GM12878 (cell line): ENCODE data around the gene ROCK2. TPM values are rescaled to one million over a fixed set of nuclear protein-coding genes. Genes with fewer than 3 reads are reported as not detected.
"Not testable (repeated sequence)": the region's sequence is repeated elsewhere in the genome, so short reads cannot be mapped to it uniquely, and the experiment has no call there.

Experiments
- ATAC-seq: fragments of 200-7000 bp; cut with Tn5 transposase; 3 replicates; pipeline ENCODE4 v1.9.1; 2020; ENCODE audit warnings: mild to moderate bottlenecking, moderate library complexity
- BruUV-seq: library from RNA; stranded (reverse); fragments of 400-500 nt; replicated peaks from 2 replicates; lab custom pipeline; 2021; lab: Mats Ljungman, UMichigan
- CTCF ChIA-PET: fragments of 300-600 bp; sonication (Branson Sonifier 250); formaldehyde crosslinking; extraction: SDS; loops from one replicate; lab custom pipeline; 2021; ENCODE audit warnings: inconsistent platforms; lab: Yijun Ruan, JAX
- POLR2A ChIA-PET: fragments of 350-600 bp; formaldehyde crosslinking; extraction: SDS; loops from one replicate; lab custom pipeline; 2021; ENCODE audit warnings: inconsistent platforms; lab: Charles Lee
- RAD21 ChIA-PET: fragments of 300-600 bp; sonication (Branson Sonifier 250); formaldehyde crosslinking; loops from one replicate; lab custom pipeline; 2023; ENCODE audit warnings: antibody characterized with exemption; ENCODE audit not compliant: unreplicated experiment; lab: Charles Lee
- SMC1A ChIA-PET: fragments of 300-600 bp; sonication (Branson Sonifier 250); formaldehyde crosslinking; loops from one replicate; lab custom pipeline; 2023; ENCODE audit not compliant: unreplicated experiment, uncharacterized antibody; lab: Charles Lee
- DNase-seq: peaks from one replicate; pipeline ENCODE4 v3.0.0-alpha.2; 2011; ENCODE audit warnings: low read depth, low spot score
- FAIRE-seq: peaks from 3 replicates; lab custom pipeline; 2011; peaks lifted over from hg19 to GRCh38; lab: Jason Lieb, UNC
- H2AFZ ChIP-seq: 2 replicates; pipeline ENCODE4 v1.6.0; 2011; ENCODE audit warnings: low read depth, low read length, control low read depth; ENCODE audit not compliant: control insufficient read depth
- H3K27ac ChIP-seq: 2 replicates; pipeline ENCODE4 v1.5.1; 2011; ENCODE audit warnings: control low read depth; ENCODE audit not compliant: control insufficient read depth, insufficient read depth
- H3K27me3 ChIP-seq, 2 experiments: replicated peaks in 1 of 2; 2 replicates each; pipeline versions ENCODE4 v1.6.0 to v1.6.1; 2011; ENCODE audit warnings: low read length in 1 of 2; ENCODE audit not compliant: control insufficient read depth in 2 of 2, insufficient read depth in 2 of 2
- H3K36me3 ChIP-seq, 2 experiments: 2 replicates each; pipeline ENCODE4 v1.5.1; 2011; ENCODE audit warnings: low read length in 1 of 2; ENCODE audit not compliant: control insufficient read depth in 2 of 2, insufficient read depth in 2 of 2
- H3K4me1 ChIP-seq: 2 replicates; pipeline ENCODE4 v1.6.1; 2011; ENCODE audit warnings: mild to moderate bottlenecking, low read length, moderate library complexity, mixed read lengths; ENCODE audit not compliant: control insufficient read depth, insufficient read depth
- H3K4me2 ChIP-seq: 2 replicates; pipeline ENCODE4 v1.6.0; 2011; ENCODE audit warnings: control low read depth; ENCODE audit not compliant: control insufficient read depth, insufficient read depth
- H3K4me3 ChIP-seq: fragments of 200-600 bp; sonication (generic); 2 replicates; pipeline ENCODE4 v1.5.1; 2016
- H3K79me2 ChIP-seq: 2 replicates; pipeline ENCODE4 v1.6.0; 2011; ENCODE audit warnings: low read length; ENCODE audit not compliant: control insufficient read depth, insufficient read depth
- H3K9ac ChIP-seq: 2 replicates; pipeline ENCODE4 v1.8.0; 2011; ENCODE audit warnings: low read length, control low read depth, mixed read lengths; ENCODE audit not compliant: control insufficient read depth, insufficient read depth
- H3K9me3 ChIP-seq: replicated peaks from 3 replicates; pipeline ENCODE4 v1.5.1; 2011; ENCODE audit warnings: mild to moderate bottlenecking, low read length; ENCODE audit not compliant: control insufficient read depth, insufficient read depth
- H4K20me1 ChIP-seq: 2 replicates; pipeline ENCODE4 v1.6.0; 2011; ENCODE audit not compliant: control insufficient read depth, insufficient read depth
- BCL11A ChIP-seq: IDR thresholded peaks from 2 replicates; pipeline ENCODE4 v1.6.1; 2011; ENCODE audit warnings: low read depth, low read length
- CUX1 ChIP-seq: IDR thresholded peaks from 2 replicates; pipeline ENCODE4 v1.6.1; 2012; ENCODE audit warnings: improper control_type of control experiment, low read depth, low read length; ENCODE audit not compliant: insufficient replicate concordance
- MXI1 ChIP-seq: fragments of 150-350 bp; IDR thresholded peaks from 2 replicates; pipeline ENCODE4 v1.6.1; 2011; ENCODE audit warnings: low read depth, mild to moderate bottlenecking, inconsistent platforms, low read length, improper control_type of control experiment
- MYB ChIP-seq: fragments of 150-350 bp; IDR thresholded peaks from 2 replicates; pipeline ENCODE4 v1.6.1; 2014; ENCODE audit warnings: mild to moderate bottlenecking, low read depth, low read length, borderline replicate concordance
- ZBTB4 ChIP-seq: fragments of 450-650 bp; formaldehyde crosslinking; IDR thresholded peaks from 2 replicates; pipeline ENCODE4 v1.4.0; 2022; ENCODE audit warnings: mild to moderate bottlenecking, moderate library complexity
- WGBS: methylation state at CpG from one replicate; pipeline ENCODE4 v1.1.6; 2016; ENCODE audit warnings: low lambda C conversion rate; ENCODE audit not compliant: insufficient replicate concordance, insufficient coverage; ENCODE audit errors: missing lambda C conversion rate; 5-methylcytosine and 5-hydroxymethylcytosine counted together
- in situ Hi-C: fragments of 300-500 bp; cut with MboI; formaldehyde crosslinking; loops from 9 replicates; pipeline ENCODE4 v1.14.3; 2018; ENCODE audit warnings: mixed read lengths
- intact Hi-C: fragments of 100-400 bp; cut with micrococcal nuclease; formaldehyde crosslinking; loops from one replicate; pipeline ENCODE4 v1.14.2; 2022; ENCODE audit not compliant: unreplicated experiment
- polyA plus RNA-seq, 11 experiments: library from polyadenylated mRNA; depleted of rRNA in 4 of 11; unstranded in 6 of 11; stranded (reverse) in 5 of 11; fragments of >200 nt; fragmentation: Nextera tagmentation in 4 of 11; fragmentation: Illumina TruSeq in 1 of 11; extraction: Ambion mirVana in 4 of 11; extraction: Trizol in 1 of 11; gene quantifications; 1 replicate in 1 of 11; 2 replicates in 10 of 11; pipeline versions ENCODE4 v1.2.1 to v1.2.3, GENCODE V29; 2011 to 2016; ENCODE audit warnings: inconsistent platforms in 2 of 11, missing spikeins in 2 of 11, low read depth in 1 of 11
- total RNA-seq, 4 experiments: library from RNA; depleted of rRNA in 3 of 4; stranded (reverse); fragments of >200 nt in 3 of 4; fragmentation: Illumina TruSeq in 1 of 4; extraction: Trizol in 1 of 4; gene quantifications; 2 replicates each; pipeline versions ENCODE4 v1.2.1 to v1.2.3, GENCODE V29; 2013 to 2021

The ROCK2 gene
- total and polyA plus RNA-seq, 10 of the 15 experiments (the other 5 are each of a cell fraction or from before 2014, with no cell fraction given) = 4.6 to 22.1 (median 8.3) TPM

GRCh38 chr2:11256166-11256565 is 88.3 kb downstream of the ROCK2 start (continued):
- no peak for TF ChIP-seq ZBTB4 (CRISPR knock-in tag)

GRCh38 chr2:11254100-11254536 is 90.3 kb downstream of the ROCK2 start:
- ChIA-PET CTCF (interaction anchor here (1.0 kb wide), 1 partner anchor 19 kb away, joined by 3 read pairs; no protein-coding TSS in a partner anchor), SMC1A (no interaction called here), RAD21 (no interaction called here), POLR2A (no interaction called here)
- intact Hi-C loops (no loop called here), in situ Hi-C loops (no loop called here)
- Histone ChIP-seq H3K27me3 (no peaks in the 10 kb centered on the region), H3K27ac (no peak overlapping the region), H2AFZ (no peak overlapping the region), H3K79me2 (no peaks in the 10 kb centered on the region), H3K4me3 (no peak overlapping the region), H4K20me1 (no peaks in the 10 kb centered on the region), H3K9ac (no peak overlapping the region), H3K4me1 (no peaks in the 10 kb centered on the region), H3K36me3 (no peaks in the 10 kb centered on the region; a peak in 1 of 4 replicates), H3K4me2 (no peak overlapping the region), H3K9me3 (no peaks in the 10 kb centered on the region)
- WGBS = 100% methylated on average over 2 of the region's 2 CpGs
- no peak for FAIRE-seq
- BruUV-seq = no TSS peak
- ATAC-seq = no peak
- DNase-seq = no peak
- TF ChIP-seq MXI1 (no peak), BCL11A (no peak), MYB (no peak), CUX1 (no peak)

- H3K36me3 ChIP-seq, H2AFZ ChIP-seq, in situ Hi-C loops, POLR2A ChIA-PET, RAD21 ChIA-PET, SMC1A ChIA-PET, H4K20me1 ChIP-seq, H3K27ac ChIP-seq, intact Hi-C loops, H3K79me2 ChIP-seq, DNase-seq, CTCF ChIA-PET, H3K4me2 ChIP-seq, ATAC-seq, H3K9me3 ChIP-seq, H3K9ac ChIP-seq, H3K4me3 ChIP-seq, BruUV-seq, H3K27me3 ChIP-seq, FAIRE-seq, H3K4me1 ChIP-seq: not testable (repeated sequence)
- WGBS = 90% methylated on average over 4 of the region's 4 CpGs
Measured at GRCh38 chr2:11252458-11252857, 92.0 kb downstream of the ROCK2 start.
